ENCODE data around the gene SBSN. TPM values are rescaled to one million over a fixed set of nuclear protein-coding genes. Genes with fewer than 3 reads are reported as not detected.

SBSN gene
- total RNA-seq, 1 donor from 2014 or later, result 0.29 TPM

- Mint-ChIP-seq H3K27ac (ENCODE audit: unreplicated experiment) (no peak overlapping the region), H3K4me3 (ENCODE audit: unreplicated experiment) (no peak overlapping the region)
Observed at GRCh38 chr19:35554076-35554475, 26.0 kb upstream of the SBSN start.

GRCh38 chr19:35553385-35554000 lies 25.4 kb upstream of the SBSN start:
- Mint-ChIP-seq H3K9me3 (ENCODE audit: unreplicated experiment) (peaks cover 8% of the 10 kb centered on the region), H3K36me3 (ENCODE audit: unreplicated experiment) (no peaks in the 10 kb centered on the region), H3K27ac (ENCODE audit: unreplicated experiment) (no peak overlapping the region), H3K4me1 (ENCODE audit: low read depth, unreplicated experiment) (no peaks in the 10 kb centered on the region), H3K4me3 (ENCODE audit: unreplicated experiment) (peak overlapping the region; percentile 50), H3K27me3 (ENCODE audit: unreplicated experiment) (peaks cover 18% of the 10 kb centered on the region)
- DNase-seq, result no peak
- no peak for TF ChIP-seq CTCF (IDR thresholded peaks at IDR 0.05; ENCODE audit: partially characterized antibody, unreplicated experiment)

More at GRCh38 chr19:35554076-35554475, 26.0 kb upstream of the SBSN start:
- DNase-seq, result no peak
- Mint-ChIP-seq H3K4me1 (ENCODE audit: low read depth, unreplicated experiment) (no peaks in the 10 kb centered on the region), H3K36me3 (ENCODE audit: unreplicated experiment) (no peaks in the 10 kb centered on the region), H3K27me3 (ENCODE audit: unreplicated experiment) (peaks cover 17% of the 10 kb centered on the region), H3K9me3 (ENCODE audit: unreplicated experiment) (peaks cover 4% of the 10 kb centered on the region)
- TF ChIP-seq CTCF (IDR thresholded peaks at IDR 0.05; ENCODE audit: partially characterized antibody, unreplicated experiment), result no peak

- H3K4me1 Mint-ChIP-seq (ENCODE audit: low read depth, unreplicated experiment), result no peaks in the 10 kb centered on the region
- H3K36me3 Mint-ChIP-seq (ENCODE audit: unreplicated experiment), result no peaks in the 10 kb centered on the region
- no peak for DNase-seq
- peak overlapping the region; percentile 50 for H3K4me3 Mint-ChIP-seq (ENCODE audit: unreplicated experiment)
- no peak for TF ChIP-seq CTCF (IDR thresholded peaks at IDR 0.05; ENCODE audit: partially characterized antibody, unreplicated experiment)
- H3K27me3 Mint-ChIP-seq (ENCODE audit: unreplicated experiment), result peaks cover 16% of the 10 kb centered on the region
- no peak overlapping the region for H3K27ac Mint-ChIP-seq (ENCODE audit: unreplicated experiment)
- peaks cover 10% of the 10 kb centered on the region for H3K9me3 Mint-ChIP-seq (ENCODE audit: unreplicated experiment)
Observed at GRCh38 chr19:35552534-35553384, 24.6 kb upstream of the SBSN start.

GRCh38 chr19:35551091-35551810 lies 23.1 kb upstream of the SBSN start:
- H3K27ac Mint-ChIP-seq (ENCODE audit: unreplicated experiment), result no peak overlapping the region
- H3K36me3 Mint-ChIP-seq (ENCODE audit: unreplicated experiment), result no peaks in the 10 kb centered on the region
- H3K9me3 Mint-ChIP-seq (ENCODE audit: unreplicated experiment), result peaks cover 8% of the 10 kb centered on the region
- DNase-seq, result no peak
- H3K27me3 Mint-ChIP-seq (ENCODE audit: unreplicated experiment), result peaks cover 16% of the 10 kb centered on the region
- peaks cover 2% of the 10 kb centered on the region for H3K4me1 Mint-ChIP-seq (ENCODE audit: low read depth, unreplicated experiment)
- H3K4me3 Mint-ChIP-seq (ENCODE audit: unreplicated experiment), result no peak overlapping the region
- no peak for TF ChIP-seq CTCF (IDR thresholded peaks at IDR 0.05; ENCODE audit: partially characterized antibody, unreplicated experiment)
